HG03442 (cell line): Measurements from ENCODE around the gene APOB.
A peak's percentile ranks its signal among the peaks of the same experiment; 100 is the strongest.

ENCODE experiments used
- ATAC-seq: cut with Tn5 transposase; IDR thresholded peaks from one replicate; pipeline ENCODE4 v1.9.1; 2021; ENCODE audit warnings: mild to moderate bottlenecking, moderate library complexity; ENCODE audit not compliant: unreplicated experiment

The APOB gene

GRCh38 chr2:21050164-21050563, 6.3 kb upstream of the APOB start:
- ATAC-seq = no peak

GRCh38 chr2:21047141-21048009, 3.5 kb upstream of the APOB start:
- ATAC-seq = no peak

GRCh38 chr2:21046506-21046905, 2.6 kb upstream of the APOB start:
- ATAC-seq = no peak

- no peak for ATAC-seq
Measured at GRCh38 chr2:21044694-21045371, 960 bp upstream of the APOB start.

GRCh38 chr2:21042958-21043743, 722 bp downstream of the APOB start:
- ATAC-seq = peak; percentile 80

GRCh38 chr2:21042708-21042957, 1.2 kb downstream of the APOB start:
- no peak for ATAC-seq

GRCh38 chr2:21041943-21042707, 1.7 kb downstream of the APOB start:
- ATAC-seq = no peak

- no peak for ATAC-seq
Measured at GRCh38 chr2:21041462-21041861, 2.4 kb downstream of the APOB start.

- ATAC-seq = no peak
Measured at GRCh38 chr2:21040468-21041377, 3.1 kb downstream of the APOB start.

GRCh38 chr2:21039979-21040467, 3.9 kb downstream of the APOB start:
- ATAC-seq = no peak

GRCh38 chr2:21039080-21039556, 4.8 kb downstream of the APOB start:
- ATAC-seq = no peak

- no peak for ATAC-seq
Measured at GRCh38 chr2:21038403-21039073, 5.3 kb downstream of the APOB start.

- ATAC-seq = no peak
Measured at GRCh38 chr2:21037671-21038108, 6.2 kb downstream of the APOB start.

- no peak for ATAC-seq
Measured at GRCh38 chr2:21036708-21037670, 6.9 kb downstream of the APOB start.

- ATAC-seq = no peak
Measured at GRCh38 chr2:21035974-21036707, 7.7 kb downstream of the APOB start.

- no peak for ATAC-seq
Measured at GRCh38 chr2:21035282-21035973, 8.4 kb downstream of the APOB start.

- no peak for ATAC-seq
Measured at GRCh38 chr2:21034972-21035279, 8.9 kb downstream of the APOB start.
